Tibial nerve (tissue), 4 donors: ENCODE measurements around the gene KAT8.

ENCODE experiments used
- CTCF ChIP-seq, 5 experiments: fragments of 200-600 bp in 3 of 5; fragments of 450-650 bp in 2 of 5; sonication (generic) in 3 of 5; IDR thresholded peaks; one replicate each; pipeline ENCODE4 v1.5.1; 2016 to 2019; ENCODE audit warnings: antibody characterized with exemption in 5 of 5, mild to moderate bottlenecking in 3 of 5, moderate library complexity in 2 of 5
- EP300 ChIP-seq, 2 donors: sonication (generic); formaldehyde crosslinking; IDR thresholded peaks; one replicate each; pipeline ENCODE4 v1.6.1; 2017; ENCODE audit warnings: antibody characterized with exemption in 2 of 2, mild to moderate bottlenecking in 1 of 2
- POLR2A ChIP-seq, 2 donors: fragments of 450-650 bp; IDR thresholded peaks; one replicate each; pipeline ENCODE4 v1.6.1; 2017; ENCODE audit warnings: antibody characterized with exemption in 2 of 2, mild to moderate bottlenecking in 2 of 2, moderate library complexity in 2 of 2

- TF ChIP-seq POLR2A (IDR thresholded peaks at IDR 0.05) (no peak), CTCF (IDR thresholded peaks at IDR 0.05) (no peak), EP300 (IDR thresholded peaks at IDR 0.05) (no peak)
These were observed 39.7 kb upstream of the KAT8 start for GRCh38 chr16:31077592-31078396.
